Esophagus squamous epithelium (tissue), 5 donors: ENCODE measurements around the gene C2orf49. TPM values are rescaled to one million over a fixed set of nuclear protein-coding genes. Genes with fewer than 3 reads are reported as not detected.

Experiments
- DNase-seq: peaks from one replicate; lab custom pipeline; 2025; lab: John Stamatoyannopoulos, UW
- H3K27ac ChIP-seq, 4 donors: fragments of 200-600 bp; sonication (generic); one replicate each; pipeline ENCODE4 v1.5.1; 2016 to 2019; ENCODE audit warnings: mild to moderate bottlenecking in 1 of 4
- H3K27me3 ChIP-seq, 4 donors: fragments of 200-600 bp; sonication (generic); 1 replicate in 3 of 4; 2 replicates in 1 of 4; pipeline versions ENCODE4 v1.5.1 to v1.6.0; 2017 to 2021; ENCODE audit warnings: antibody characterized with exemption in 1 of 4
- H3K36me3 ChIP-seq, 3 donors: fragments of 200-600 bp; sonication (generic); one replicate each; pipeline ENCODE4 v1.5.1; 2016 to 2019
- H3K4me1 ChIP-seq, 3 donors: fragments of 200-600 bp; sonication (generic); one replicate each; pipeline ENCODE4 v1.5.1; 2017 to 2019
- H3K4me3 ChIP-seq, 4 donors: fragments of 200-600 bp; sonication (generic); 1 replicate in 3 of 4; 2 replicates in 1 of 4; pipeline ENCODE4 v1.5.1; 2016 to 2019; ENCODE audit warnings: mild to moderate bottlenecking in 2 of 4, moderate library complexity in 1 of 4
- H3K9me3 ChIP-seq, 3 donors: fragments of 200-600 bp; sonication (generic); one replicate each; pipeline ENCODE4 v1.5.1; 2016 to 2019
- POLR2A ChIP-seq, 4 donors: fragments of 450-650 bp; IDR thresholded peaks; one replicate each; pipeline ENCODE4 v1.6.1; 2017; ENCODE audit warnings: antibody characterized with exemption in 4 of 4, mild to moderate bottlenecking in 4 of 4, moderate library complexity in 3 of 4
- WGBS, 2 donors: methylation state at CpG; one replicate each; pipeline ENCODE4 v1.1.5; 2018; 5-methylcytosine and 5-hydroxymethylcytosine counted together
- intact Hi-C: fragments of 100-400 bp; cut with DNase I; formaldehyde crosslinking; loops from one replicate; pipeline ENCODE4 v1.15.0; 2022
- total RNA-seq, 4 donors: library from RNA; depleted of rRNA; stranded (reverse); fragments of >200 nt; gene quantifications; one replicate each; pipeline ENCODE4 v1.1.0, GENCODE V29; 2016
- TF ChIP-seq, protein P1 (sequence below), 6 experiments: fragments of 450-650 bp in 4 of 6; fragments of 200-600 bp in 2 of 6; sonication (generic) in 2 of 6; IDR thresholded peaks; one replicate each; pipeline ENCODE4 v1.5.1; 2016 to 2019; ENCODE audit warnings: antibody characterized with exemption in 6 of 6, mild to moderate bottlenecking in 4 of 6, moderate library complexity in 4 of 6
- donor health status: DM: yes; HTN: yes; CAD: no.

Gene C2orf49
- total RNA-seq, 4 donors from 2014 or later: 9.3 to 19.8 (median 12.4) TPM

DNA sequence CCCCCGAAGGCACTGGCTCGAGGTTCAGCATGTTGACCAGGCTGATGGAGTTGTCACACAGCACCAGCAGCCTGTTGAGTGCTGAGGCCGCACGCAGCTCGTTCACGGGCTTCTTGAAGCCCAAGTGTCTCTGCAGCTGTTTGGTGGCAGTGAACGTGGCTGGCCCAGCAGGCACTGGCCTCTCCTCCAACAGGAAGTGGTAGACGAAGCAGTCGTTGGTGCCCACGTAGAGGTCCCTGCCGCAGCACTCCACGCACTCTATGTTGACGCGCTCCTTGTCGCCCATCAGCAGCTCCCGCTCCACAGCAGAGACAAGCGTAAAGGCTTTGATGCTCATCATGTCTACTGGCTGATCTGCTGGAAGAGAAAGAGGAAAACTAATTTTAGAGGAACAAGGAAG, 29.4 kb upstream of the C2orf49 start:
- intact Hi-C loops: no loop called here
- WGBS, 2 donors: 91 to 93% methylated on average over 10 to 13 of the region's 17 CpGs
- H3K27ac ChIP-seq: no peak overlapping the region
- H3K27me3 ChIP-seq: no peaks in the 10 kb centered on the region
- no peaks in the 10 kb centered on the region for H3K9me3 ChIP-seq
- H3K4me1 ChIP-seq: no peaks in the 10 kb centered on the region
- H3K4me3 ChIP-seq: no peak overlapping the region
- peaks cover 5 to 46% (median 18%) of the 10 kb centered on the region in 3 donors for H3K36me3 ChIP-seq
- no peak for DNase-seq
- no peak for TF ChIP-seq POLR2A (IDR thresholded peaks at IDR 0.05)
- TF ChIP-seq, protein P1, sequence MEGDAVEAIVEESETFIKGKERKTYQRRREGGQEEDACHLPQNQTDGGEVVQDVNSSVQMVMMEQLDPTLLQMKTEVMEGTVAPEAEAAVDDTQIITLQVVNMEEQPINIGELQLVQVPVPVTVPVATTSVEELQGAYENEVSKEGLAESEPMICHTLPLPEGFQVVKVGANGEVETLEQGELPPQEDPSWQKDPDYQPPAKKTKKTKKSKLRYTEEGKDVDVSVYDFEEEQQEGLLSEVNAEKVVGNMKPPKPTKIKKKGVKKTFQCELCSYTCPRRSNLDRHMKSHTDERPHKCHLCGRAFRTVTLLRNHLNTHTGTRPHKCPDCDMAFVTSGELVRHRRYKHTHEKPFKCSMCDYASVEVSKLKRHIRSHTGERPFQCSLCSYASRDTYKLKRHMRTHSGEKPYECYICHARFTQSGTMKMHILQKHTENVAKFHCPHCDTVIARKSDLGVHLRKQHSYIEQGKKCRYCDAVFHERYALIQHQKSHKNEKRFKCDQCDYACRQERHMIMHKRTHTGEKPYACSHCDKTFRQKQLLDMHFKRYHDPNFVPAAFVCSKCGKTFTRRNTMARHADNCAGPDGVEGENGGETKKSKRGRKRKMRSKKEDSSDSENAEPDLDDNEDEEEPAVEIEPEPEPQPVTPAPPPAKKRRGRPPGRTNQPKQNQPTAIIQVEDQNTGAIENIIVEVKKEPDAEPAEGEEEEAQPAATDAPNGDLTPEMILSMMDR (IDR thresholded peaks at IDR 0.05): no peak

DNA sequence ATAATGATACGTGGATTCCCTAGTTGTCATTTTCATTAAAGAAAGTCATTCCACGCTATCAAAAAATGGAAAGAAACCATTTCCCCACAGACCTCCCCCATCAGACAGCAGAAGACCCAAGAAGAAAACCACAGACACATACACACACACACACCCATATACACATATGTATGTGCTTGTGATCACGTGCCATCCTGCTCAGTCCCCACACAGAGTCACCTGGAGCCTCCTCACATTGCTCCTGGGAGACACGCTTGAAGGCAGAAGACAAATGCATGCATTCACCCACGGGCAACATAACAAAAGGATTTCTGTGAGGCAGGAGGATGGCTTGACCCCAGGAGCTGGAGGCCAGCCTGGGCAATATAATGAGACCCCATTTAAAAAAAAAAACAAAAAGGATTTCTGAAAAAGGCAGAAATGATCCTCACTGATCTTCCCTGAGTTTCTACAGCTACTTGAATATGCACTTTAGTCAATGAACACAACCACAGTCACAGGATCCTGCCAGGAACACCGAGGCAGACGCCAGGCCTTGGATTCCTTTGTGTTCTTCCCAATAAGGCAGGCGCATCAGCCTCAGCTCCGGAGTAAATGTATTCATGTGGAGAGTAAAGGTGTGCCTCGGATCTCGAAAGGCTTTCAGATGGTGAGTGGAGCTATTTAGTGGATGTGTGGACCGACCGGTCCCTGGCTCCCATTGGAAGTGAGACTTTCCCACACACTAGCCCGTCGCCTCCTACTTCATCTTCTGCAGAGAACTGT, 28.8 kb upstream of the C2orf49 start:
- 88 to 93% methylated on average over 10 to 15 of the region's 15 CpGs for WGBS, 2 donors
- DNase-seq: no peak
- H3K27me3 ChIP-seq: no peaks in the 10 kb centered on the region
- H3K4me1 ChIP-seq: no peaks in the 10 kb centered on the region
- no peaks in the 10 kb centered on the region for H3K9me3 ChIP-seq
- intact Hi-C loops: no loop called here
- no peak for TF ChIP-seq POLR2A (IDR thresholded peaks at IDR 0.05)
- TF ChIP-seq, protein P1 (IDR thresholded peaks at IDR 0.05): no peak
- H3K36me3 ChIP-seq: peaks cover 5 to 41% (median 18%) of the 10 kb centered on the region in 3 donors
- no peak overlapping the region for H3K4me3 ChIP-seq
- H3K27ac ChIP-seq: no peak overlapping the region

DNA sequence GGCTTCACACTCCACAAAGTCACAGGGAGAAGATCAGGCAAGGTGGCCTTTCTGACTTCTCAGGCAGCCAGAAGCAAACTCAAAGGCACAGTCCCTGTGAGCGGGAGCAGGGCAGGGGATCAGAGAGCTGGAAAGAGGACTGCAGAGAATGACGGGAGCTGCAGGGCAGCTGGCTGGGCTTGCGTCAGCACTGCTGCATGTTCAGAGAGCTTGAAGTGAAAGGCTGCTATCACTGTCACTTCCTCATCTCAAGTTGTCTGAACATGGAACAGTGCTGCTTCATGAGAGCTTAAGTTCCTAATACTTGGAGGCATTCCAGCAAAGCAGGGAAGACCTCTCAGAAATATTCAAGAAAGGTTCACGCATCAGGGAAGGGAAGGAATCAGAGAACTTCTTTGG, 28.2 kb upstream of the C2orf49 start:
- Histone ChIP-seq H3K36me3 (peaks cover 5 to 41% (median 18%) of the 10 kb centered on the region in 3 donors), H3K4me1 (no peaks in the 10 kb centered on the region), H3K9me3 (no peaks in the 10 kb centered on the region), H3K27me3 (no peaks in the 10 kb centered on the region), H3K4me3 (no peak overlapping the region), H3K27ac (no peak overlapping the region)
- intact Hi-C loops: no loop called here
- WGBS, 2 donors: 67 to 86% methylated on average over 4 of the region's 4 CpGs
- TF ChIP-seq, protein P1 (IDR thresholded peaks at IDR 0.05): no peak
- TF ChIP-seq POLR2A (IDR thresholded peaks at IDR 0.05): no peak
- no peak for DNase-seq

DNA sequence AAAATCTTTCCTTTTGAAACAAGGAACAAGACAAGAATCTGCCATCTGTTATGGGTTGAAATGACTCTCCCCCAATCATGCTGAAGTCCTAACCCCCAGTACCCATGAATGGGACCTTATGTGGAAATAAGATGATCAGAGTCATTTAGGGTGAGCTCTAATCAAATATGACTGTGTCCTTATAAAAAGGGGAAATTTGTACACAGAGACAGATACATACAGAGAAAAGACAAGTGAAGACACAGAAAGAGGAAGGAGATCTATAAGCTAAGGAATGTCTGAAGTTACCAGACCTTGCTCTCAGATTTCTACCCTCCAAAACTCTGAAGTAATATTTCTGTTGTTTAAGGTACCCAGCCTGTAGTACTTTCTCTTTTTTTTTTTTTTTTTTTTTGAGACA, 23.5 kb upstream of the C2orf49 start:
- Histone ChIP-seq H3K27me3 (no peaks in the 10 kb centered on the region), H3K27ac (no peak overlapping the region), H3K36me3 (peaks cover 0 to 4% (median 0%) of the 10 kb centered on the region in 3 donors), H3K4me1 (peaks cover 0 to 3% (median 0%) of the 10 kb centered on the region in 3 donors), H3K4me3 (no peak overlapping the region), H3K9me3 (no peaks in the 10 kb centered on the region)
- no peak for DNase-seq
- intact Hi-C loops: no loop called here
- no peak for TF ChIP-seq POLR2A (IDR thresholded peaks at IDR 0.05)
- TF ChIP-seq, protein P1 (IDR thresholded peaks at IDR 0.05): no peak

DNA sequence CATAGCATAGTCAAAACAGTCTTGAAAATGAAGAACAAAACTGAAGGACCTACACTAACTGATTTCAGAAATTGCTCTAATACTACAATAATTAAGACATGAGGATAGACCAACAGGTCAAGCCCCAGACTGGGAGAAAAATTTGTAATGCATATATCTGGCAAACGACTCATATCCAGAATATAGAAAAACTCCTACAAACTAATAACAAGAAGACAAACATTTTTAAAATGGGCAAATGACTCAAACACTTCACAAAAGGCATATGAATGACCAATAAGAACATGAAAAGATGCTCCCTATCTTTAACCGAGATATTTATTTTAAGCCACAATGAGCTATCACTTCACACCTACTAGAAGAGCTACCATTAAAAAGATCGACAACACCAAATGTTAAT, 22.0 kb upstream of the C2orf49 start:
- DNase-seq: no peak
- Histone ChIP-seq H3K27ac (no peak overlapping the region), H3K36me3 (no peaks in the 10 kb centered on the region), H3K4me3 (no peak overlapping the region), H3K9me3 (no peaks in the 10 kb centered on the region), H3K27me3 (no peaks in the 10 kb centered on the region), H3K4me1 (peaks cover 0 to 9% (median 1%) of the 10 kb centered on the region in 3 donors)
- intact Hi-C loops: no loop called here
- 63 to 71% methylated on average over 3 of the region's 3 CpGs for whole genome bisulfite sequencing, 2 donors
- TF ChIP-seq, protein P1 (IDR thresholded peaks at IDR 0.05): no peak
- TF ChIP-seq POLR2A (IDR thresholded peaks at IDR 0.05): no peak
